Muscle of leg (tissue), 11 donors: Measurements from ENCODE around the gene PCDH9. TPM values are rescaled to one million over a fixed set of nuclear protein-coding genes. Genes with fewer than 3 reads are reported as not detected.

Source experiments
- DNase-seq: peaks from one replicate; pipeline ENCODE4 v3.0.0; 2013
- H3K27ac ChIP-seq: one replicate; pipeline ENCODE4 v1.5.1; 2013; ENCODE audit warnings: mild to moderate bottlenecking, low read length, control low read depth
- H3K27me3 ChIP-seq: one replicate; pipeline ENCODE4 v1.6.1; 2013; ENCODE audit warnings: low read length; ENCODE audit not compliant: control insufficient read depth, insufficient read depth
- H3K36me3 ChIP-seq: one replicate; pipeline ENCODE4 v1.6.1; 2013; ENCODE audit warnings: low read length; ENCODE audit not compliant: control insufficient read depth, insufficient read depth
- H3K4me1 ChIP-seq: one replicate; pipeline ENCODE4 v1.6.1; 2013; ENCODE audit warnings: low read length; ENCODE audit not compliant: control insufficient read depth, insufficient read depth
- H3K4me3 ChIP-seq: one replicate; pipeline ENCODE4 v1.5.1; 2013; ENCODE audit warnings: low read length, control low read depth
- H3K9me3 ChIP-seq: replicated peaks from 2 replicates; pipeline ENCODE4 v1.6.1; 2013; ENCODE audit warnings: low read depth, low read length; ENCODE audit not compliant: control insufficient read depth
- WGBS: methylation state at CpG from one replicate; pipeline ENCODE4 v1.1.5; 2013; ENCODE audit warnings: missing lambda C conversion rate; ENCODE audit not compliant: insufficient coverage; 5-methylcytosine and 5-hydroxymethylcytosine counted together
- polyA plus RNA-seq, 8 donors: library from polyadenylated mRNA; unstranded; fragments of 120-200 nt; gene quantifications; one replicate each; pipeline versions ENCODE4 v1.2.1 to v1.2.3, GENCODE V29; 2013; ENCODE audit warnings: inconsistent platforms in 1 of 8, low replicate concordance in 1 of 8; ENCODE audit not compliant: insufficient read length in 8 of 8, insufficient read depth in 1 of 8
- total RNA-seq: library from RNA; stranded (reverse); fragments of 120-200 nt; gene quantifications from one replicate; pipeline ENCODE4 v1.2.4, GENCODE V29; 2013

The PCDH9 gene
- total and polyA plus RNA-seq, 9 donors: 1.7 to 8.3 (median 3.1) TPM

DNA sequence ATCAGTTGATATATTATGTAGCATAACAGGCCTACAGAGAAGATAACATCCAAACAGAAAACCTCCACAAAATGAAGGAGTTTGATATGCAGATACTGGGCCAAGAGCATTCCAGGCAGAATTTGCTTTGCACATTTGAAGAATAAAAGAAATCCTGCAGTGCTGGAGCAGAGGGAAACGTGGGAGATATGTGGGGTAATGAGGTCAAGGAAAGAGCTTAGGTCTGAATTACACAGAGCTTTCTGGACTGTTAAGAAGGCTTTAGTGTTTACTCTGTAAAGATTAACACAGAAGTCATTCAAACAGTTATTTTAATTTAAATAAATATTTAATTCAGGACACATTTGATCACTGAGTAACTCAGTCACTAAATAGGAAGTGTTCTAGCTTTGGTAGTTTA is 692.7 kb downstream of the PCDH9 start:
- H3K27me3 ChIP-seq: no peaks in the 10 kb centered on the region
- no peaks in the 10 kb centered on the region for H3K36me3 ChIP-seq
- no peaks in the 10 kb centered on the region for H3K9me3 ChIP-seq
- no peak overlapping the region for H3K27ac ChIP-seq
- H3K4me1 ChIP-seq: no peaks in the 10 kb centered on the region
- DNase-seq: no peak
- WGBS: 60% methylated on average over 1 of the region's 1 CpG
- no peak overlapping the region for H3K4me3 ChIP-seq

DNA sequence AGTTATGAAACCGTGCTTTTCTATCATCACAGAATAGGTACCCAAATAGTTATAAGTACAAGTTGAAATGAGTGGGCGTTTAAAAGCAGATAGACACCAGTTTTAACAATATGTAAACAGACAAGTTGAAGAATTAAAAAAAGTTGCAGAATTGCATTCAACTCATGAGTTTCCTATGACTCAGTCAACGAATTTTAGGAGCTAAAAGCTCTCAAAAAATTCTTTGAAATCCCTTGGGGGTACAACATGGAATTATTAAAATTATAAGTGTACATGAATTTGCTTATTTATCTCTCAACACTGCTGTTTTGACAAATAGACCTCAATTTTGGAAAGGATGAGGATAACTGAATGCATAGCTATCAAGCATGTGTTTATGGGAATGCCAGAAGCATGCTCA is 693.4 kb downstream of the PCDH9 start:
- Histone ChIP-seq H3K36me3 (no peaks in the 10 kb centered on the region), H3K27me3 (no peaks in the 10 kb centered on the region), H3K4me3 (no peak overlapping the region), H3K9me3 (no peaks in the 10 kb centered on the region), H3K4me1 (no peaks in the 10 kb centered on the region), H3K27ac (no peak overlapping the region)
- DNase-seq: no peak
- no CpG with 5 or more reads among the region's 3 CpGs for WGBS

DNA sequence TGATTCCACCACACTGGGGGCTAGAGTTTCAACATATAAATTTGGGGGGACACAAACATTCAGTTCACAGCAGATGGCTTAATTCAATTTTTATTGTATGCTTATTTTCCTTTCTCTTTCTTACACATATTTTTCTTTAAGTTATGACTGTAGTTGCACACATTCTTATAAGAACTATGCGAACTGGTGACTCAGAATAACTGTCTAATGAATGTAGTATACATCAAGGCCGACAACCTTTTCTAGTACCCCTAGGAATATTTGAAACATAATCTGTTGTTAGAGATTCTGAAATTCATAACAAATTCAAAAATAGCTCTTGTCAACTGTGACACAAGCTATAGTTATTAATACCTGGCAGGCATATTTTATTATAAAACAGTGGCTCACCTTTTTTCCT is 695.6 kb downstream of the PCDH9 start:
- Histone ChIP-seq H3K27ac (no peak overlapping the region), H3K4me3 (no peak overlapping the region), H3K36me3 (no peaks in the 10 kb centered on the region), H3K4me1 (no peaks in the 10 kb centered on the region), H3K9me3 (no peaks in the 10 kb centered on the region), H3K27me3 (no peaks in the 10 kb centered on the region)
- no CpG with 5 or more reads among the region's 2 CpGs for WGBS
- no peak for DNase-seq

DNA sequence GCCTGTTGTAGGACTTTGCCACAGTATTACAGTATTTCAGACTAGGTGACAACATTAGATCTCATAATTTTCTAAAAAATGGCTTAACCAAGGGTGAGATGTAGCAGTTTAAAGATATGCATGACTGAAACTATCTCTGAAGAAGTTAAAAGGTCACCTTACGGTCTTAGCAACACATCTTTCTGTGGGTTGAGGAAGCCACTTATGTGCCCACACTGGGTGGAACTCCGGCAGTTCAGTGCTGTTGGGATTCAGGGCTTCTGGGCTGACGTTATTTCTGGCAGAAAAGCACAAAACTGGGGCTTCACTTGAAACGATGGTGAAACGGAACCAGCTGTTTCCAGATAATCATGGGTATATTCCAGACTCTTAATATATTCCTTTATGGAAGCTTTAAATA is 697.3 kb downstream of the PCDH9 start:
- Histone ChIP-seq H3K4me1 (no peaks in the 10 kb centered on the region), H3K27ac (no peak overlapping the region), H3K9me3 (no peaks in the 10 kb centered on the region), H3K27me3 (no peaks in the 10 kb centered on the region), H3K4me3 (no peak overlapping the region), H3K36me3 (no peaks in the 10 kb centered on the region)
- WGBS: 93% methylated on average over 2 of the region's 5 CpGs
- peak; percentile 11 for DNase-seq

DNA sequence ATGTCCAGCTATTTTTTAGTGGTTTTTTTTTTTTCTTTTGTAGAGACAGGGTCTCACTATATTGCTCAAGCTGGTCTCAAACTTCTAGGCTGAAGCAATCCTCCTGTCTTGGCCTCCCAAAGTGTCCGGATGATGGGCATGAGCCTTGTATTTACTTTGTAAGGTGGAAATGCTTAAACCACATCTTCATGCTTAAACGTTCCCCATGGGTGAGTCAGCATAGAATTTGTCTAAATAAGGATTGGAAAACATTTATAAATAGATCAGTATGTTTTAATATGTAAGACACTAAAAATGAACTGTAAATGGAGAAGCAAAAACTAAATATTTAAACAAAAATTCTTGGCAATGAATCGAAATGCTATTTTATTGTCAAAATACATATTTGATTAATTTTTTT is 698.0 kb downstream of the PCDH9 start:
- DNase-seq: peak; percentile 20
- no CpG with 5 or more reads among the region's 3 CpGs for WGBS
- Histone ChIP-seq H3K36me3 (no peaks in the 10 kb centered on the region), H3K9me3 (no peaks in the 10 kb centered on the region), H3K27me3 (no peaks in the 10 kb centered on the region), H3K27ac (no peak overlapping the region), H3K4me1 (no peaks in the 10 kb centered on the region), H3K4me3 (no peak overlapping the region)

DNA sequence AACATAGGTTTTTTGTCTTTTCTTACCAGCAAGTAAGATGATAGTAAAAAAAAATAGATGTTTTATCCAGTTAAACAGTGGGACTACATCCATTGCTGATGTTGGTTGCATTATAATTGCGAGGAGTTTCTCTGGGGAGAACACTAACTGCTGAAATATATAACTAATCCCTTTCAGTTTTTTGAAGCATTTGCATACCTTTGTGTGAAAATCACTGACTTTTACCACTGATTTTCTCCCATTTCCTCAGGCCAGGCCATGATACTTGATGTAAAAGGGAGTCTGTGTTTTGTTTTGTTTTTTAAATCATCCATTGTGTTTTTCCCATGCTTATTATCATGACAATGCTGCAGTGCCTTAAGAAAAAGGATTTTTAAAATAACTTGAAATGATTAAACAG is 699.5 kb downstream of the PCDH9 start:
- Histone ChIP-seq H3K27ac (no peak overlapping the region), H3K4me1 (no peaks in the 10 kb centered on the region), H3K9me3 (no peaks in the 10 kb centered on the region), H3K4me3 (no peak overlapping the region), H3K27me3 (no peaks in the 10 kb centered on the region), H3K36me3 (no peaks in the 10 kb centered on the region)
- no CpG with 5 or more reads among the region's 1 CpG for whole genome bisulfite sequencing
- no peak for DNase-seq

DNA sequence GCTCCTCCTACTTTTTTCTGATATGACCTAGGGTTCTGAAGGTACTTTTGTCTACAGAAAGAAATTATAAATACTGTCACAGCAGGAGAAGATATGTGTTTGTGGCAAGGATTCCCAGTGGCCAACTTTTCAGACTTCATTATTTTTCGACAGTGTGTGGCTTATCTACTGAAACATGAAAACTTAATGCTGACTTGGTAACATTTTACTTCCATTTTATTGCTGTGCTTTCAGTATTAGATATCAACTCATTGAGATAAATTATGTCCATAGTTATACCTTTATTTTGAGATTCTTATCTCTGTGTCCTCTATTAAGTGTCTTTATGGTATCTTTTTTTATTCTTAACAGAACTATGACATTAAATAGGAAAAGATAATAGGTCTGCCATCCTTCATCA is 700.0 kb downstream of the PCDH9 start:
- Histone ChIP-seq H3K4me3 (no peak overlapping the region), H3K4me1 (no peaks in the 10 kb centered on the region), H3K36me3 (no peaks in the 10 kb centered on the region), H3K9me3 (no peaks in the 10 kb centered on the region), H3K27ac (no peak overlapping the region), H3K27me3 (no peaks in the 10 kb centered on the region)
- DNase-seq: no peak
- no CpG with 5 or more reads among the region's 1 CpG for WGBS

DNA sequence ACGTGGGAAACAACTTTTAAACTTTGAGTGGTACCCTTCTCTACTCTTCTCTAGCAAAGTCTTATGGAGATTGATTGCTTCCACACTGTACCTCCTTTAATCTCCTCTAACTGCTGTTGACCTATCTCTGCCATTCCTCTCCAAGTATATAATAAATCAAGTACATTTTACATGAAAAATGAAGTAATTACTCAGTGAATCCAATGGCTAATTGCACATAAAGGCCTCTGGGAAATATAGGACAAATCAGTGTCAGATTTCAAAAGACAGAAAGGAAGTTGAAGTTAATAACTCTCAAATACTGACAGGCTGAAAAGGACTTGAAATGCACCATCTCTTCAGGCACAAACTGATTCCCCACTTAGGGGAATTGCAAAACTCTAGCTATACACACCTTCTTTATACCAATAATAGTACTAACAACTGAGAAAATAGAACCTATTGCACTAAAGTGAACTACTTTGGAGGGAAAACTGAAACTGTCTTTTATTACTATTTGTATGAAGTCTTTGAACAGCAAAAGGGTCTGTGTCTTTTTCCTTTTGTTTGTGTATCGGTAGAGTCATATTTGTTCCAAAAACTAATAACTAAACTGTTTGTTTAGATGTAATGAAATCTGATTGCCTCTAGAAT is 701.1 kb downstream of the PCDH9 start:
- Histone ChIP-seq H3K9me3 (no peaks in the 10 kb centered on the region), H3K4me3 (no peak overlapping the region), H3K4me1 (no peaks in the 10 kb centered on the region), H3K36me3 (no peaks in the 10 kb centered on the region), H3K27ac (no peak overlapping the region), H3K27me3 (no peaks in the 10 kb centered on the region)
- DNase-seq: no peak
- WGBS: no CpG with 5 or more reads among the region's 2 CpGs

DNA sequence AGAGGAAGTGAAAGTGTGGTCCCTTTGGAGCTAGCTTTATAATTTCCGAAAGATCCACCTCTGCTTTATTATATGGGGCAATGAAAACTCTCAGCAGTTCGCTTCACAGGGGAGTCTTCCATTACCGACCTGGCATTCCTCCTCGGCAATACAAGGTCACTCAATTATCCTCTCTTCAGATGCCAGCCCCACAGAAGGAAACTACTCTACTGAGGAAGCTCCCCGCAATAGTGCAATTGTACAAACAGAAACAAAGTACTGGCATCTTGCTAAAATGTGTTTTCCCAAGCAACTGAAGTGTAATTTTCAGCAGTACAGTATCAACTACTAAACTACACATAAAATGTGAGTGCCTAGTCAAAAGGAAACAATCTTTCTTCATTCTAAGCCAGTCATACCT is 702.0 kb downstream of the PCDH9 start:
- Histone ChIP-seq H3K4me1 (no peaks in the 10 kb centered on the region), H3K27me3 (no peaks in the 10 kb centered on the region), H3K4me3 (no peak overlapping the region), H3K36me3 (no peaks in the 10 kb centered on the region), H3K9me3 (no peaks in the 10 kb centered on the region), H3K27ac (no peak overlapping the region)
- 14% methylated on average over 1 of the region's 5 CpGs for WGBS
- DNase-seq: peak; percentile 22

DNA sequence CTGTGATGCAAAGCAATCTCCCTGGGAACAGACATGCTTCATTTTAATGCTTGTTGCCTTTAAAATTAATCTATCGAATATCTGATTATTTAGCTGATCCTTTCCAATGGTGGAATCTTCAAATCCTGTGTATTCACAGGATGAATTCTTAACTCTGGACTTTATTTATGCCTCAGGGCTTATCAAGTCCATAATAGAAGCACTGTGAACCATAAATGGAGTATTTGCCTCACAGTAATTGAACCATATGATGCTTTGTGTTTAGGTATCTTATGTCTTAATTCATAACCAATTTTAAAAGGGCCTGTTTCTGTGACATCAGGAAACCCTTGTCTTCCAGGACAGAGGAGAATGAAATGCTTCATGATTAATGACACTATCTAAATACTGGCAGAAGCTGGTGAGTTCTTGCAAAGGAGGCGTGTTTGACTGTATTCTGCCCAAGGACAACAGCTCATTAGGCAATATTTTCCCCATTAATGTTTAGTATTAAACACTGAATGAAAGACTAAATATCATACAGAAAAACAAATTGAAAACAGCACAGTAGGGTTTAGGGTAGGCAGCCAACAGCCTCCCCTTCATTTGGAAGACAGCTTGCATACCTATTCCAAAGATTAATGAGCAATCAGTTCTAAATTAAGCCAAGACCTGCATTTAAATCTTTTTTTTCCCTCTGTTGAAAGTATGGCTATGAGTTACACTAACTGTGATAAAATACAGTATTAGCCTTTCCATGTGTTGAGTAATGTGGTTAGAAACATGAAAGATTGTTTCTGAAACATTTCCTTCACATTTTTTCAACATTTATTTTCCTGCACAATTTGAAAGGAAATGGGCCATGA is 709.4 kb downstream of the PCDH9 start:
- no peaks in the 10 kb centered on the region for H3K36me3 ChIP-seq
- H3K27me3 ChIP-seq: no peaks in the 10 kb centered on the region
- no peaks in the 10 kb centered on the region for H3K4me1 ChIP-seq
- no peak overlapping the region for H3K27ac ChIP-seq
- no CpG with 5 or more reads among the region's 2 CpGs for WGBS
- no peak for DNase-seq
- H3K4me3 ChIP-seq: no peak overlapping the region
- H3K9me3 ChIP-seq: no peaks in the 10 kb centered on the region
